Measurements from ENCODE around the gene FCHO2.

- no peak for TF ChIP-seq YY1 (IDR thresholded peaks at IDR 0.05; ENCODE audit: insufficient read depth, insufficient read length)
- no peak for TF ChIP-seq ZNF274 (IDR thresholded peaks at IDR 0.05; ENCODE audit: low read depth, low read length)
- TF ChIP-seq SUZ12 (IDR thresholded peaks at IDR 0.05; ENCODE audit: extremely low read depth, insufficient read depth, insufficient read length), result no peak
Measured at GRCh38 chr5:73104326-73104725, 148.5 kb downstream of the FCHO2 start.

Measured in NT2/D1 (cell line).